ENCODE data around the gene MYL11.

GRCh38 chr16:30381291-30382041 lies 6.9 kb downstream of the MYL11 start:
- TF ChIP-seq CTCF (IDR thresholded peaks at IDR 0.05; ENCODE audit: low read length) (no peak), EZH2 (IDR thresholded peaks at IDR 0.05; ENCODE audit: borderline replicate concordance, low read length) (no peak)
